Spleen (tissue), 11 donors: ENCODE results near the gene RLF. TPM values are rescaled to one million over a fixed set of nuclear protein-coding genes. Genes with fewer than 3 reads are reported as not detected.

Experiments used
- DNase-seq: peaks from one replicate; pipeline ENCODE4 v3.0.0-alpha.2; 2020
- H3K27ac ChIP-seq, 8 donors: fragments of 200-600 bp; sonication (generic) in 7 of 8; 1 replicate in 4 of 8; 2 replicates in 4 of 8; pipeline versions ENCODE4 v1.5.0 to v1.8.0; 2016 to 2021; ENCODE audit warnings: inconsistent platforms in 4 of 8, mild to moderate bottlenecking in 4 of 8, moderate library complexity in 1 of 8
- H3K27me3 ChIP-seq, 7 donors: fragments of 200-600 bp; sonication (generic) in 6 of 7; replicated peaks in 1 of 7; 1 replicate in 4 of 7; 2 replicates in 3 of 7; pipeline versions ENCODE4 v1.5.0 to v1.8.0; 2016 to 2021; ENCODE audit warnings: inconsistent platforms in 3 of 7, mild to moderate bottlenecking in 1 of 7
- H3K36me3 ChIP-seq, 6 donors: fragments of 200-600 bp; sonication (generic) in 5 of 6; 1 replicate in 4 of 6; 2 replicates in 2 of 6; pipeline versions ENCODE4 v1.5.0 to v1.8.0; 2016 to 2021; ENCODE audit warnings: inconsistent platforms in 2 of 6
- H3K4me1 ChIP-seq, 6 donors: fragments of 200-600 bp; sonication (generic) in 5 of 6; 1 replicate in 3 of 6; 2 replicates in 3 of 6; pipeline versions ENCODE4 v1.5.0 to v1.8.0; 2016 to 2021; ENCODE audit warnings: inconsistent platforms in 3 of 6
- H3K4me3 ChIP-seq, 8 donors: fragments of 200-600 bp; sonication (generic) in 7 of 8; 1 replicate in 4 of 8; 2 replicates in 4 of 8; pipeline versions ENCODE4 v1.5.0 to v1.8.0; 2016 to 2021; ENCODE audit warnings: inconsistent platforms in 4 of 8, mild to moderate bottlenecking in 4 of 8, moderate library complexity in 2 of 8
- H3K9me3 ChIP-seq, 8 donors: fragments of 200-600 bp; sonication (generic) in 7 of 8; 1 replicate in 4 of 8; 2 replicates in 4 of 8; pipeline versions ENCODE4 v1.5.0 to v1.8.0; 2016 to 2021; ENCODE audit warnings: inconsistent platforms in 4 of 8
- CTCF ChIP-seq, 11 experiments: fragments of 200-600 bp in 7 of 11; fragments of 450-650 bp in 4 of 11; sonication (generic) in 4 of 11; IDR thresholded peaks in 8 of 11; conservative IDR thresholded peaks in 3 of 11; 1 replicate in 7 of 11; 2 replicates in 4 of 11; pipeline versions ENCODE4 v1.4.0 to v1.8.0; 2016 to 2021; ENCODE audit warnings: antibody characterized with exemption in 11 of 11, inconsistent platforms in 4 of 11, mild to moderate bottlenecking in 1 of 11
- POLR2A ChIP-seq, 3 donors: fragments of 450-650 bp; IDR thresholded peaks; one replicate each; pipeline ENCODE4 v1.5.1; 2017; ENCODE audit warnings: antibody characterized with exemption in 3 of 3, mild to moderate bottlenecking in 1 of 3
- POLR2AphosphoS5 ChIP-seq, 3 donors: sonication (generic); formaldehyde crosslinking; IDR thresholded peaks; one replicate each; pipeline ENCODE4 v1.5.1; 2017; ENCODE audit warnings: antibody characterized with exemption in 3 of 3
- WGBS, 5 donors: extraction: QIAGEN DNeasy Blood & Tissue Kit in 3 of 5; methylation state at CpG; one replicate each; pipeline versions ENCODE4 v1.1.5 to v1.1.7; 2013 to 2018; 5-methylcytosine and 5-hydroxymethylcytosine counted together
- intact Hi-C: fragments of 100-400 bp; cut with DNase I; formaldehyde crosslinking; loops from one replicate; pipeline ENCODE4 v1.15.0; 2023; ENCODE audit warnings: low total_unique reads
- polyA plus RNA-seq, 3 donors: library from polyadenylated mRNA; stranded (reverse); fragments of 200-250 nt; gene quantifications; one replicate each; pipeline ENCODE4 v1.2.1, GENCODE V29; 2013
- small RNA-seq, 4 donors: library from RNA; depleted of rRNA; stranded (forward); fragments of <200 nt; gene quantifications; one replicate each; pipeline ENCODE3, GENCODE V24; 2016
- total RNA-seq, 7 donors: library from RNA; depleted of rRNA in 3 of 7; stranded (reverse); fragments of >200 nt in 3 of 7; fragmentation: NEBNext Ultra II Directional in 4 of 7; extraction: Animal tissue kit (Norgen Biotek cat#: 25700) in 4 of 7; gene quantifications; one replicate each; pipeline versions ENCODE4 v1.1.0 to v1.2.1, GENCODE V29; 2016 to 2021
- donor health status: healthy with polysubstance abuse.
- donor health status: DM: no; HTN: no; CAD: no; lungs with moderate emphysema.
- donor health status: DM: no; HTN: no; CAD: no.
- donor health status: Bipolar disorder and iron deficiency.
- donor health status: healthy.
- donor health status: DM: no; HTN: no; CAD: no.
- donor health status: DM: yes; HTN: yes; CAD: no.

The RLF gene
- total and polyA plus RNA-seq, 10 donors = 3.8 to 26.3 (median 16.8) TPM

GRCh38 chr1:40274331-40274730 lies 113.1 kb downstream of the RLF start:
- no peak for TF ChIP-seq POLR2A (IDR thresholded peaks at IDR 0.05)
- TF ChIP-seq CTCF (IDR thresholded peaks at IDR 0.05 in 8 of 11, conservative IDR thresholded peaks at IDR 0.05 in 3 of 11) = no peak
- no peak for TF ChIP-seq POLR2AphosphoS5 (IDR thresholded peaks at IDR 0.05)
- Histone ChIP-seq H3K36me3 (peaks cover 0 to 95% (median 65%) of the 10 kb centered on the region in 6 donors), H3K9me3 (no peaks in the 10 kb centered on the region), H3K27me3 (no peaks in the 10 kb centered on the region), H3K27ac (no peak overlapping the region), H3K4me3 (no peak overlapping the region), H3K4me1 (no peaks in the 10 kb centered on the region)
- 91 to 99% (median 94%) methylated on average over 2 of the region's 2 CpGs for WGBS, 5 donors
- DNase-seq = no peak
- intact Hi-C loops = no loop called here

- Histone ChIP-seq H3K36me3 (peaks cover 0 to 95% (median 62%) of the 10 kb centered on the region in 6 donors), H3K27me3 (no peaks in the 10 kb centered on the region), H3K4me3 (no peak overlapping the region), H3K9me3 (no peaks in the 10 kb centered on the region), H3K27ac (no peak overlapping the region), H3K4me1 (no peaks in the 10 kb centered on the region)
- intact Hi-C loops = no loop called here
- WGBS, 5 donors = 95 to 99% (median 96%) methylated on average over 3 of the region's 3 CpGs
- TF ChIP-seq CTCF (IDR thresholded peaks at IDR 0.05 in 8 of 11, conservative IDR thresholded peaks at IDR 0.05 in 3 of 11) (no peak), POLR2AphosphoS5 (IDR thresholded peaks at IDR 0.05) (no peak), POLR2A (IDR thresholded peaks at IDR 0.05) (no peak)
- no peak for DNase-seq
These were observed 114.9 kb downstream of the RLF start for GRCh38 chr1:40276122-40276521.

- Histone ChIP-seq H3K27me3 (no peaks in the 10 kb centered on the region), H3K27ac (no peak overlapping the region), H3K4me3 (no peak overlapping the region), H3K36me3 (peaks cover 0 to 95% (median 53%) of the 10 kb centered on the region in 6 donors), H3K9me3 (no peaks in the 10 kb centered on the region), H3K4me1 (no peaks in the 10 kb centered on the region)
- no peak for DNase-seq
- 75 to 92% (median 80%) methylated on average over 2 of the region's 2 CpGs for WGBS, 5 donors
- intact Hi-C loops = no loop called here
- TF ChIP-seq POLR2AphosphoS5 (IDR thresholded peaks at IDR 0.05) (no peak), CTCF (IDR thresholded peaks at IDR 0.05 in 8 of 11, conservative IDR thresholded peaks at IDR 0.05 in 3 of 11) (no peak)
These were observed 120.7 kb downstream of the RLF start for GRCh38 chr1:40281853-40282252.

Small RNAs within 50 kb of the gene (small RNA-seq; reads per million reads assigned to genes)
- 0 reads per million in 4 donors for gene RNU6-1237P

Other genes starting within 250 kb of the RLF start
- 1 to 10 TPM in 6 of 7 donors, under 1 TPM in 1; 0.88 to 7.1 (median 4.2) TPM for gene MFSD2A, start 206.2 kb upstream of the RLF start, total RNA-seq
- gene MFSD2A, start 206.2 kb upstream of the RLF start, polyA plus RNA-seq = 1 to 10 TPM; 1.8 to 4.1 (median 2.2) TPM
- gene CAP1, start 120.7 kb upstream of the RLF start, total RNA-seq = 100 to 1,000 TPM; 241 to 608 (median 402) TPM
- 100 to 1,000 TPM; 124 to 200 (median 182) TPM for gene CAP1, start 120.7 kb upstream of the RLF start, polyA plus RNA-seq
- 100 to 1,000 TPM; 180 to 282 (median 214) TPM for gene PPT1, start 64.1 kb upstream of the RLF start, total RNA-seq
- 10 to 100 TPM; 57.1 to 88.0 (median 86.8) TPM for gene PPT1, start 64.1 kb upstream of the RLF start, polyA plus RNA-seq
- not detected for gene TMCO2, start 86.5 kb downstream of the RLF start, total RNA-seq
- under 1 TPM in 2 of 3 donors, not detected in 1; 0.38 to 0.48 TPM for gene TMCO2, start 86.5 kb downstream of the RLF start, polyA plus RNA-seq
- gene ZMPSTE24, start 96.8 kb downstream of the RLF start, total RNA-seq = 10 to 100 TPM; 20.4 to 33.3 (median 25.2) TPM
- 10 to 100 TPM in 2 of 3 donors, 1 to 10 TPM in 1; 7.9 to 10.9 (median 10.6) TPM for gene ZMPSTE24, start 96.8 kb downstream of the RLF start, polyA plus RNA-seq
- 10 to 100 TPM in 2 of 7 donors, 1 to 10 TPM in 5; 3.1 to 16.0 (median 6.2) TPM for gene COL9A2, start 155.9 kb downstream of the RLF start, total RNA-seq
- gene COL9A2, start 155.9 kb downstream of the RLF start, polyA plus RNA-seq = 10 to 100 TPM in 2 of 3 donors, 1 to 10 TPM in 1; 9.1 to 17.8 (median 10.1) TPM
- 100 to 1,000 TPM; 120 to 435 (median 252) TPM for gene SMAP2, start 212.3 kb downstream of the RLF start, total RNA-seq
- 100 to 1,000 TPM; 135 to 196 (median 148) TPM for gene SMAP2, start 212.3 kb downstream of the RLF start, polyA plus RNA-seq